Esophagus muscularis mucosa (tissue), 4 donors: ENCODE measurements around the gene TMEM63C.

Source experiments
- CTCF ChIP-seq, 3 experiments: fragments of 200-600 bp in 2 of 3; fragments of 450-650 bp in 1 of 3; sonication (generic) in 2 of 3; IDR thresholded peaks; one replicate each; pipeline ENCODE4 v1.5.1; 2017 to 2019; ENCODE audit warnings: antibody characterized with exemption in 3 of 3, mild to moderate bottlenecking in 2 of 3, moderate library complexity in 1 of 3
- EP300 ChIP-seq: sonication (generic); formaldehyde crosslinking; IDR thresholded peaks from one replicate; pipeline ENCODE4 v1.6.1; 2017; ENCODE audit warnings: antibody characterized with exemption
- POLR2A ChIP-seq: fragments of 450-650 bp; IDR thresholded peaks from one replicate; pipeline ENCODE4 v1.6.1; 2017; ENCODE audit warnings: antibody characterized with exemption, moderate library complexity, mild to moderate bottlenecking, low read depth

- TF ChIP-seq CTCF (IDR thresholded peaks at IDR 0.05) (no peak), POLR2A (no peak), EP300 (no peak)
These were observed 22.7 kb upstream of the TMEM63C start for GRCh38 chr14:77158882-77159255.
